Measurements from ENCODE around the gene GHRL. TPM values are rescaled to one million over a fixed set of nuclear protein-coding genes. Genes with fewer than 3 reads are reported as not detected.

The GHRL gene
- total RNA-seq, 2 experiments from 2014 or later, result 1.1 to 3.2 TPM

GRCh38 chr3:10265833-10266232 is 26.9 kb downstream of the GHRL start:
- H3K27ac Mint-ChIP-seq, result peak overlapping the region; percentile 77
- peaks cover 78% of the 10 kb centered on the region for H3K4me1 Mint-ChIP-seq (ENCODE audit: low read depth)
- CTCF ChIA-PET, result interaction anchor here (3.3 kb wide), 1 partner anchor 15 kb away, joined by 35 read pairs; the partner anchor contains the start of gene TATDN2
- H3K9me3 Mint-ChIP-seq, result no peaks in the 10 kb centered on the region
- Histone ChIP-seq H3K27ac (ENCODE audit: low read depth in 1 of 2, low read length in 2 of 2) (no peak overlapping the region), H3K27me3 (ENCODE audit: control insufficient read depth in 1 of 2, insufficient read depth in 2 of 2, low read length in 2 of 2) (no peaks in the 10 kb centered on the region), H3K9me3 (ENCODE audit: control insufficient read depth in 1 of 2, insufficient read depth in 1 of 2, low read length in 2 of 2) (no peaks in the 10 kb centered on the region), H3K36me3 (ENCODE audit: insufficient read depth, low read length) (peaks cover 66% of the 10 kb centered on the region), H3K4me3 (ENCODE audit: low read length) (no peak overlapping the region), H3K4me1 (ENCODE audit: insufficient read depth, low read length) (peaks cover 66% of the 10 kb centered on the region)
- POLR2A ChIA-PET, result interaction anchor here (0.7 kb wide), 1 partner anchor 18 kb away, joined by 3 read pairs; no protein-coding TSS in a partner anchor
- ATAC-seq (ENCODE audit: poor library complexity) (no peak), DNase-seq (no peak)
- H3K27me3 Mint-ChIP-seq, result no peaks in the 10 kb centered on the region
- peaks cover 83% of the 10 kb centered on the region for H3K36me3 Mint-ChIP-seq (ENCODE audit: low read depth)
- no peak for TF ChIP-seq CTCF (IDR thresholded peaks at IDR 0.05)
- intact Hi-C loops (cut with DNase I, micrococcal nuclease), result loop anchor here in 1 of 2 experiments (2.0 to 10.0 kb wide), 3 partner anchors 17 to 241 kb away; partner anchors contain the start of genes BRK1, FANCD2 and TATDN2
- peak overlapping the region; percentile 62 for H3K4me3 Mint-ChIP-seq

- Histone ChIP-seq H3K36me3 (ENCODE audit: insufficient read depth, low read length) (peaks cover 65% of the 10 kb centered on the region), H3K27ac (ENCODE audit: low read depth in 1 of 2, low read length in 2 of 2) (peak overlapping the region; percentile 64 to 79), H3K27me3 (ENCODE audit: control insufficient read depth in 1 of 2, insufficient read depth in 2 of 2, low read length in 2 of 2) (no peaks in the 10 kb centered on the region), H3K9me3 (ENCODE audit: control insufficient read depth in 1 of 2, insufficient read depth in 1 of 2, low read length in 2 of 2) (no peaks in the 10 kb centered on the region), H3K4me3 (ENCODE audit: low read length) (peak overlapping the region; percentile 41), H3K4me1 (ENCODE audit: insufficient read depth, low read length) (peaks cover 63% of the 10 kb centered on the region)
- H3K9me3 Mint-ChIP-seq, result no peaks in the 10 kb centered on the region
- POLR2A ChIA-PET, result interaction anchor here (0.6 to 4.3 kb wide), 22 partner anchors 10 to 867 kb away, joined by 3 to 85 read pairs (median 6); partner anchors contain the start of genes ARPC4, CRELD1, EMC3 and JAGN1
- peak overlapping the region; percentile 60 for H3K4me3 Mint-ChIP-seq
- peaks cover 85% of the 10 kb centered on the region for H3K36me3 Mint-ChIP-seq (ENCODE audit: low read depth)
- TF ChIP-seq CTCF (IDR thresholded peaks at IDR 0.05), result peak; percentile 68
- H3K4me1 Mint-ChIP-seq (ENCODE audit: low read depth), result peaks cover 86% of the 10 kb centered on the region
- H3K27ac Mint-ChIP-seq, result peak overlapping the region; percentile 87
- H3K27me3 Mint-ChIP-seq, result no peaks in the 10 kb centered on the region
- CTCF ChIA-PET, result interaction anchor here (0.7 to 3.3 kb wide), 15 partner anchors 8 to 331 kb away, joined by 3 to 35 read pairs (median 6); partner anchors contain the start of genes IRAK2 and TATDN2
- peak; percentile 36 to 83 (median 64) for DNase-seq
- intact Hi-C loops (cut with DNase I, micrococcal nuclease), result loop anchor here (1.0 to 10.0 kb wide), 7 partner anchors 15 to 239 kb away; partner anchors contain the start of genes TATDN2 (in 2 of the 2), BRK1 (in 1 of the 2), FANCD2 (in 1 of the 2) and IRAK2 (in 1 of the 2)
- peak; percentile 93 for ATAC-seq (ENCODE audit: poor library complexity)
Measured at GRCh38 chr3:10263646-10264363, 28.9 kb downstream of the GHRL start.

- intact Hi-C loops (cut with DNase I, micrococcal nuclease), result loop anchor here (2.0 to 10.0 kb wide), 5 partner anchors 13 to 237 kb away; partner anchors contain the start of genes BRK1 (in 1 of the 2), FANCD2 (in 1 of the 2), TATDN2 (in 1 of the 2) and VHL (in 1 of the 2)
- no peaks in the 10 kb centered on the region for H3K27me3 ChIP-seq (ENCODE audit: control insufficient read depth in 1 of 2, insufficient read depth in 2 of 2, low read length in 2 of 2)
- H3K4me3 Mint-ChIP-seq, result peak overlapping the region; percentile 36
- peaks cover 79% of the 10 kb centered on the region for H3K36me3 Mint-ChIP-seq (ENCODE audit: low read depth)
- H3K4me3 ChIP-seq (ENCODE audit: low read length), result no peak overlapping the region
- no peak for ATAC-seq (ENCODE audit: poor library complexity)
- H3K27me3 Mint-ChIP-seq, result no peaks in the 10 kb centered on the region
- no peaks in the 10 kb centered on the region for H3K9me3 Mint-ChIP-seq
- no peak for DNase-seq
- ChIA-PET POLR2A (interaction anchor here (0.6 to 4.3 kb wide), 5 partner anchors 12 to 251 kb away, joined by 3 to 85 read pairs (median 3); partner anchors contain the start of gene TATDN2), CTCF (interaction anchor here (0.6 to 1.0 kb wide), 4 partner anchors 10 to 162 kb away, joined by 3 to 5 read pairs (median 4); no protein-coding TSS in a partner anchor)
- H3K4me1 ChIP-seq (ENCODE audit: insufficient read depth, low read length), result peaks cover 66% of the 10 kb centered on the region
- no peak for TF ChIP-seq CTCF (IDR thresholded peaks at IDR 0.05)
- peaks cover 74% of the 10 kb centered on the region for H3K4me1 Mint-ChIP-seq (ENCODE audit: low read depth)
- H3K9me3 ChIP-seq (ENCODE audit: control insufficient read depth in 1 of 2, insufficient read depth in 1 of 2, low read length in 2 of 2), result no peaks in the 10 kb centered on the region
- H3K27ac ChIP-seq (ENCODE audit: low read depth in 1 of 2, low read length in 2 of 2), result peak overlapping the region; percentile 26 to 30
- H3K36me3 ChIP-seq (ENCODE audit: insufficient read depth, low read length), result peaks cover 54% of the 10 kb centered on the region
- peak overlapping the region; percentile 76 for H3K27ac Mint-ChIP-seq
Measured at GRCh38 chr3:10262027-10262426, 30.7 kb downstream of the GHRL start.
